IPS-15b (cell line): ENCODE results near the gene CYB561.

Source experiments
- H3K27me3 ChIP-seq: one replicate; pipeline ENCODE4 v1.6.1; 2013; ENCODE audit warnings: low read length; ENCODE audit not compliant: control insufficient read depth, insufficient read depth
- H3K36me3 ChIP-seq: one replicate; pipeline ENCODE4 v1.6.1; 2013; ENCODE audit warnings: low read length; ENCODE audit not compliant: control insufficient read depth, insufficient read depth
- H3K4me1 ChIP-seq: one replicate; pipeline ENCODE4 v1.6.1; 2013; ENCODE audit warnings: mild to moderate bottlenecking, low read length; ENCODE audit not compliant: control insufficient read depth, insufficient read depth
- H3K4me3 ChIP-seq: one replicate; pipeline ENCODE4 v1.5.1; 2013; ENCODE audit warnings: low read depth, low read length
- H3K9ac ChIP-seq: one replicate; pipeline ENCODE4 v1.6.1; 2013; ENCODE audit warnings: low read depth, mild to moderate bottlenecking, low read length
- H3K9me3 ChIP-seq: one replicate; pipeline ENCODE4 v1.6.1; 2013; ENCODE audit warnings: mild to moderate bottlenecking, low read length; ENCODE audit not compliant: control insufficient read depth, insufficient read depth

The CYB561 gene

GRCh38 chr17:63390090-63390489 is 56.0 kb downstream of the CYB561 start:
- Histone ChIP-seq H3K9ac (no peak overlapping the region), H3K4me3 (no peak overlapping the region), H3K36me3 (no peaks in the 10 kb centered on the region)

GRCh38 chr17:63387656-63388340 is 58.3 kb downstream of the CYB561 start:
- Histone ChIP-seq H3K36me3 (no peaks in the 10 kb centered on the region), H3K4me3 (no peak overlapping the region), H3K27me3 (no peaks in the 10 kb centered on the region), H3K9me3 (no peaks in the 10 kb centered on the region), H3K9ac (no peak overlapping the region), H3K4me1 (no peaks in the 10 kb centered on the region)

More at GRCh38 chr17:63390090-63390489, 56.0 kb downstream of the CYB561 start:
- no peaks in the 10 kb centered on the region for H3K4me1 ChIP-seq
- H3K27me3 ChIP-seq: no peaks in the 10 kb centered on the region
- no peaks in the 10 kb centered on the region for H3K9me3 ChIP-seq

GRCh38 chr17:63382826-63383225 is 63.3 kb downstream of the CYB561 start:
- H3K9ac ChIP-seq: no peak overlapping the region
- no peaks in the 10 kb centered on the region for H3K9me3 ChIP-seq
- no peaks in the 10 kb centered on the region for H3K4me1 ChIP-seq
- no peaks in the 10 kb centered on the region for H3K27me3 ChIP-seq
- H3K36me3 ChIP-seq: no peaks in the 10 kb centered on the region
- no peak overlapping the region for H3K4me3 ChIP-seq
